HL-60 (cell line): ENCODE data around the gene CCDC6.
"Not testable (repeated sequence)": the region's sequence is repeated elsewhere in the genome, so short reads cannot be mapped to it uniquely, and the experiment has no call there.

Source experiments
- POLR2AphosphoS5 ChIP-seq: IDR thresholded peaks from 2 replicates; pipeline ENCODE4 v1.6.1; 2012; ENCODE audit warnings: low read depth
- TF ChIP-seq, protein P1 (sequence below): IDR thresholded peaks from one replicate; pipeline ENCODE4 v1.5.1; 2011; ENCODE audit warnings: low read length, control low read depth, inconsistent platforms; ENCODE audit not compliant: insufficient read depth

DNA sequence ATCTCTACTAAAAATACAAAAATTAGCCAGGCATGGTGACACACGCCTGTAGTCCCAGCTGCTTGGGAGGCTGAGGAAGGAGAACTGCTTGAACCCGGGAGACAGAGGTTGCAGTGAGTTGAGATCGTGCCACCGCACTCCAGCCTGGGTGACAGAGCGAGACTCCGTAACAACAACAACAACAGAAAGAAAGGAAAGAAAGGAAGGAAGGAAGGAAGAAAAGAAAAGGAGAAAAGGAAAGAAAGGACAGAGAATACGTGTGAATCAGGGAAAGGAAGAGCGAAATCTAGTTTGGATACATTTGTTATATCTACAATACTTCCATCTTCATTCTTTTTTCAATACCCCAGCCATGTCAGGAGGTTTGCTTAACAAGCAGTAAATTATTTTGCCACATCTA, 21.5 kb downstream of the CCDC6 start:
- TF ChIP-seq, protein P1, sequence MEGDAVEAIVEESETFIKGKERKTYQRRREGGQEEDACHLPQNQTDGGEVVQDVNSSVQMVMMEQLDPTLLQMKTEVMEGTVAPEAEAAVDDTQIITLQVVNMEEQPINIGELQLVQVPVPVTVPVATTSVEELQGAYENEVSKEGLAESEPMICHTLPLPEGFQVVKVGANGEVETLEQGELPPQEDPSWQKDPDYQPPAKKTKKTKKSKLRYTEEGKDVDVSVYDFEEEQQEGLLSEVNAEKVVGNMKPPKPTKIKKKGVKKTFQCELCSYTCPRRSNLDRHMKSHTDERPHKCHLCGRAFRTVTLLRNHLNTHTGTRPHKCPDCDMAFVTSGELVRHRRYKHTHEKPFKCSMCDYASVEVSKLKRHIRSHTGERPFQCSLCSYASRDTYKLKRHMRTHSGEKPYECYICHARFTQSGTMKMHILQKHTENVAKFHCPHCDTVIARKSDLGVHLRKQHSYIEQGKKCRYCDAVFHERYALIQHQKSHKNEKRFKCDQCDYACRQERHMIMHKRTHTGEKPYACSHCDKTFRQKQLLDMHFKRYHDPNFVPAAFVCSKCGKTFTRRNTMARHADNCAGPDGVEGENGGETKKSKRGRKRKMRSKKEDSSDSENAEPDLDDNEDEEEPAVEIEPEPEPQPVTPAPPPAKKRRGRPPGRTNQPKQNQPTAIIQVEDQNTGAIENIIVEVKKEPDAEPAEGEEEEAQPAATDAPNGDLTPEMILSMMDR = not testable (repeated sequence)
- TF ChIP-seq POLR2AphosphoS5 = not testable (repeated sequence)
